AG10803 (cell line): ENCODE measurements around the gene IL1R2.

Source experiments
- DNase-seq: peaks from one replicate; pipeline ENCODE4 v3.0.0; 2010; ENCODE audit warnings: low read depth
- H3K4me3 ChIP-seq: 2 replicates; pipeline ENCODE4 v1.5.1; 2011; ENCODE audit warnings: mild to moderate bottlenecking, low read length, control low read depth
- CTCF ChIP-seq: conservative IDR thresholded peaks from 2 replicates; pipeline ENCODE4 v1.5.1; 2011; ENCODE audit warnings: mild to moderate bottlenecking, low read length, control low read depth, inconsistent platforms

Gene IL1R2

GRCh38 chr2:102008490-102008889, 16.7 kb downstream of the IL1R2 start:
- TF ChIP-seq CTCF: no peak
- no peak overlapping the region for H3K4me3 ChIP-seq
- no peak for DNase-seq

GRCh38 chr2:102009557-102009956, 17.8 kb downstream of the IL1R2 start:
- TF ChIP-seq CTCF: no peak
- no peak for DNase-seq
- no peak overlapping the region for H3K4me3 ChIP-seq

- no peak for DNase-seq
- no peak for TF ChIP-seq CTCF
- H3K4me3 ChIP-seq: no peak overlapping the region
Observed at GRCh38 chr2:102010902-102011301, 19.1 kb downstream of the IL1R2 start.

GRCh38 chr2:102012061-102012614, 20.4 kb downstream of the IL1R2 start:
- no peak overlapping the region for H3K4me3 ChIP-seq
- TF ChIP-seq CTCF: no peak
- no peak for DNase-seq

GRCh38 chr2:102013206-102014040, 21.7 kb downstream of the IL1R2 start:
- DNase-seq: no peak
- no peak for TF ChIP-seq CTCF
- no peak overlapping the region for H3K4me3 ChIP-seq

- no peak for DNase-seq
Observed at GRCh38 chr2:102014041-102014345, 22.2 kb downstream of the IL1R2 start.

More at GRCh38 chr2:102014041-102014345, 22.2 kb downstream of the IL1R2 start:
- no peak overlapping the region for H3K4me3 ChIP-seq
- TF ChIP-seq CTCF: no peak
